GM12875 (cell line): ENCODE measurements around the gene SMARCB1.
A peak's percentile ranks its signal among the peaks of the same experiment; 100 is the strongest.

Experiments used
- H3K4me3 ChIP-seq: one replicate; pipeline ENCODE4 v1.5.1; 2011; ENCODE audit warnings: low read depth, low read length, control low read depth
- CTCF ChIP-seq: IDR thresholded peaks from 2 replicates; pipeline ENCODE4 v1.5.1; 2011; ENCODE audit warnings: low read depth, mild to moderate bottlenecking, control low read depth, inconsistent platforms, low read length, moderate library complexity, borderline replicate concordance; ENCODE audit not compliant: insufficient read depth

Gene SMARCB1

GRCh38 chr22:23784215-23784732 lies 2.5 kb upstream of the SMARCB1 start:
- H3K4me3 ChIP-seq = no peak overlapping the region

GRCh38 chr22:23786261-23786710 lies 480 bp upstream of the SMARCB1 start:
- H3K4me3 ChIP-seq = peak overlapping the region; percentile 78
- no peak for TF ChIP-seq CTCF

More at GRCh38 chr22:23784215-23784732, 2.5 kb upstream of the SMARCB1 start:
- no peak for TF ChIP-seq CTCF

- TF ChIP-seq CTCF = no peak
- peak overlapping the region; percentile 78 for H3K4me3 ChIP-seq
Measured at GRCh38 chr22:23787600-23787896, 782 bp downstream of the SMARCB1 start.

GRCh38 chr22:23787910-23788309 lies 1.1 kb downstream of the SMARCB1 start:
- no peak for TF ChIP-seq CTCF

GRCh38 chr22:23789121-23789520 lies 2.4 kb downstream of the SMARCB1 start:
- H3K4me3 ChIP-seq = no peak overlapping the region
- no peak for TF ChIP-seq CTCF

More at GRCh38 chr22:23787910-23788309, 1.1 kb downstream of the SMARCB1 start:
- peak overlapping the region; percentile 78 for H3K4me3 ChIP-seq

- TF ChIP-seq CTCF = no peak
- no peak overlapping the region for H3K4me3 ChIP-seq
Measured at GRCh38 chr22:23789638-23790037, 2.9 kb downstream of the SMARCB1 start.

- no peak overlapping the region for H3K4me3 ChIP-seq
- TF ChIP-seq CTCF = no peak
Measured at GRCh38 chr22:23790819-23791737, 4.3 kb downstream of the SMARCB1 start.
